Body of pancreas (tissue), 4 donors: ENCODE data around the gene DAB1.

Experiments used
- CTCF ChIP-seq, 7 experiments: fragments of 450-650 bp in 4 of 7; fragments of 200-600 bp in 3 of 7; sonication (generic) in 3 of 7; IDR thresholded peaks; one replicate each; pipeline ENCODE4 v1.5.1; 2016 to 2019; ENCODE audit warnings: antibody characterized with exemption in 7 of 7
- POLR2A ChIP-seq, 3 donors: fragments of 450-650 bp; IDR thresholded peaks; one replicate each; pipeline ENCODE4 v1.6.1; 2016; ENCODE audit warnings: antibody characterized with exemption in 3 of 3, mild to moderate bottlenecking in 2 of 3

DNA sequence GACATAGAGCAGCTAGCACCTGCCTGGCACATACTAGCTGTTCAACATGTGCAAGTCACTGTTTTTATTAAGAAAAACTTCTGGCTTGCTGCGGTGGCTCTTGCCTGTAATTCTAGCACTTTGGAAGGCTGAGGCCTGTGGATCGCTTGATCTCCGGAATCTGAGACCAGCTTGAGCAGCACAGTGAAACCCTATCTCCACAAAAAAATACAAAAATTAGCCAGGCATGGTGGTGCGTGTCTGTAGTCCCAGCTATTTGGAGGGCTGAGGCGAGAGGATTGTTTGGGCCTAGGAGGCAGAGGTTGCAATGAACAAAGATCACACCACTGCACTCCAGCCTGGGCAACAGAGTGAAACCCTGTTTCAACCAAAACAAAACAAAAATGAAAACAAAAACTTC, 430.4 kb downstream of the DAB1 start:
- TF ChIP-seq CTCF (IDR thresholded peaks at IDR 0.05) (no peak), POLR2A (IDR thresholded peaks at IDR 0.05) (no peak)
